Measurements from ENCODE around the gene HOXC11. TPM values are rescaled to one million over a fixed set of nuclear protein-coding genes. Genes with fewer than 3 reads are reported as not detected.

HOXC11 gene
- total and polyA plus RNA-seq, 10 of the 15 experiments (the other 5 are each of a cell fraction or from before 2014, with no cell fraction given) = not detected

DNA sequence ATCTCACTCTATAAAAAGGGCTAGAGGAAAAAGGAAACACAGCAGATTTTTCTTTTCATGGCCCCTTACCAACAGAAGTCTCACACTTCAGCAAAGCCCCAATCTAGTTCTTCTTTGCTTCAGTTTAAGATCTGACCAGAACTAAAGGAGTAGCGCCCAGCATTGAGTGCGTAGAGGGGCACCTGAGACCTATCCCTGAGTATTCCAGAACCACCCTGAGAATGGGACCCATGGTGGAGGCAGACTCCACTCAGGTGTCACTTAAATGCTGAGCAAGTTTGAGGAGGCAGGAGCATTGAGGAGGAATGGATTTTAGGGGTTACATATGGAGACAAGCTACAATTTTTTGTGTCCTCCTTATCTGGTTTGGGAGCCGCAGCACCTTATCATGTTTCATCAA is 1.8 kb upstream of the HOXC11 start:
- intact Hi-C loops (cut with micrococcal nuclease; ENCODE audit: unreplicated experiment) = no loop called here
- no peak for FAIRE-seq
- BruUV-seq (replicated peaks) = no TSS peak
- no peak overlapping the region for H3K9ac ChIP-seq (ENCODE audit: control insufficient read depth, insufficient read depth, low read length)
- RAD21 ChIA-PET (ENCODE audit: unreplicated experiment) = no interaction called here
- POLR2A ChIA-PET = no interaction called here
- no peaks in the 10 kb centered on the region; the same call in 1 of the 2 replicates for H3K4me1 ChIP-seq (ENCODE audit: control insufficient read depth, insufficient read depth, low read length)
- SMC1A ChIA-PET (ENCODE audit: uncharacterized antibody, unreplicated experiment) = no interaction called here
- no peak overlapping the region for H3K4me2 ChIP-seq (ENCODE audit: control insufficient read depth, insufficient read depth)
- H3K36me3 ChIP-seq (ENCODE audit: control insufficient read depth in 2 of 2, insufficient read depth in 2 of 2, low read length in 1 of 2) = no peaks in the 10 kb centered on the region
- H2AFZ ChIP-seq (ENCODE audit: control insufficient read depth, low read depth, low read length) = no peak overlapping the region
- peaks cover 32 to 45% of the 10 kb centered on the region in 2 experiments for H3K27me3 ChIP-seq (replicated peaks in 1 of 2; ENCODE audit: control insufficient read depth in 2 of 2, insufficient read depth in 2 of 2, low read length in 1 of 2)
- WGBS (ENCODE audit: insufficient coverage, insufficient replicate concordance, low lambda C conversion rate, missing lambda C conversion rate) = 14% methylated on average over 3 of the region's 3 CpGs
- no peak overlapping the region for H3K4me3 ChIP-seq
- TF ChIP-seq SREBF2 (IDR thresholded peaks at IDR 0.05; ENCODE audit: low read length) (no peak), RAD51 (IDR thresholded peaks at IDR 0.05) (no peak), ZZZ3 (IDR thresholded peaks at IDR 0.05; ENCODE audit: control insufficient read depth, insufficient read length, low read depth) (no peak), MEF2A (IDR thresholded peaks at IDR 0.05; ENCODE audit: insufficient read depth, low read depth, low read length) (no peak), SP1 (IDR thresholded peaks at IDR 0.05; ENCODE audit: low read depth, low read length) (no peak), TCF12 (IDR thresholded peaks at IDR 0.05; ENCODE audit: low read depth, low read length) (no peak), NFIC (IDR thresholded peaks at IDR 0.05; ENCODE audit: low read depth, low read length) (no peak)
- TF ChIP-seq, protein P1, sequence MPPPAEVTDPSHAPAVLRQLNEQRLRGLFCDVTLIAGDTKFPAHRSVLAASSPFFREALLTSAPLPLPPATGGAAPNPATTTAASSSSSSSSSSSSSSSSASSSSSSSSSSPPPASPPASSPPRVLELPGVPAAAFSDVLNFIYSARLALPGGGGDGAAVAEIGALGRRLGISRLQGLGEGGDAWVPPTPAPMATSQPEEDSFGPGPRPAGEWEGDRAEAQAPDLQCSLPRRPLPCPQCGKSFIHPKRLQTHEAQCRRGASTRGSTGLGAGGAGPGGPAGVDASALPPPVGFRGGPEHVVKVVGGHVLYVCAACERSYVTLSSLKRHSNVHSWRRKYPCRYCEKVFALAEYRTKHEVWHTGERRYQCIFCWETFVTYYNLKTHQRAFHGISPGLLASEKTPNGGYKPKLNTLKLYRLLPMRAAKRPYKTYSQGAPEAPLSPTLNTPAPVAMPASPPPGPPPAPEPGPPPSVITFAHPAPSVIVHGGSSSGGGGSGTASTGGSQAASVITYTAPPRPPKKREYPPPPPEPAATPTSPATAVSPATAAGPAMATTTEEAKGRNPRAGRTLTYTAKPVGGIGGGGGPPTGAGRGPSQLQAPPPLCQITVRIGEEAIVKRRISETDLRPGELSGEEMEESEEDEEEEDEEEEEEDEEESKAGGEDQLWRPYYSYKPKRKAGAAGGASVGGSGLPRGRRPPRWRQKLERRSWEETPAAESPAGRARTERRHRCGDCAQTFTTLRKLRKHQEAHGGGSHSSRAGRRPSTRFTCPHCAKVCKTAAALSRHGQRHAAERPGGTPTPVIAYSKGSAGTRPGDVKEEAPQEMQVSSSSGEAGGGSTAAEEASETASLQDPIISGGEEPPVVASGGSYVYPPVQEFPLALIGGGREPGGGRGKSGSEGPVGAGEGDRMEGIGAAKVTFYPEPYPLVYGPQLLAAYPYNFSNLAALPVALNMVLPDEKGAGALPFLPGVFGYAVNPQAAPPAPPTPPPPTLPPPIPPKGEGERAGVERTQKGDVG (CRISPR knock-in tag; IDR thresholded peaks at IDR 0.05) = no peak
- TF ChIP-seq, protein P2, sequence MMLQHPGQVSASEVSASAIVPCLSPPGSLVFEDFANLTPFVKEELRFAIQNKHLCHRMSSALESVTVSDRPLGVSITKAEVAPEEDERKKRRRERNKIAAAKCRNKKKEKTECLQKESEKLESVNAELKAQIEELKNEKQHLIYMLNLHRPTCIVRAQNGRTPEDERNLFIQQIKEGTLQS (IDR thresholded peaks at IDR 0.05; ENCODE audit: borderline replicate concordance, extremely low read depth, low read depth, low read length) = no peak
- CTCF ChIA-PET = interaction anchor here (0.5 kb wide), 1 partner anchor 253 kb away, joined by 3 read pairs; no protein-coding TSS in a partner anchor
- no peaks in the 10 kb centered on the region; the same call in 1 of the 2 replicates for H4K20me1 ChIP-seq (ENCODE audit: control insufficient read depth, insufficient read depth)
- in situ Hi-C loops (cut with MboI) = no loop called here
- H3K9me3 ChIP-seq (replicated peaks; ENCODE audit: control insufficient read depth, insufficient read depth, low read length) = no peaks in the 10 kb centered on the region; the same call in 2 of the 3 replicates
- H3K79me2 ChIP-seq (ENCODE audit: control insufficient read depth, insufficient read depth, low read length) = no peaks in the 10 kb centered on the region
- DNase-seq (ENCODE audit: low read depth, low spot score) = no peak
- no peak for ATAC-seq
- H3K27ac ChIP-seq (ENCODE audit: control insufficient read depth, insufficient read depth) = no peak overlapping the region

Data from GM12878 (cell line).